Mucosa of descending colon (tissue), 3 donors: ENCODE data around the gene SORL1-AS1.

ENCODE experiments used
- ATAC-seq: fragments of 200-7000 bp; cut with Tn5 transposase; one replicate; pipeline ENCODE4 v1.9.1; 2020; ENCODE audit warnings: mild to moderate bottlenecking, moderate library complexity
- DNase-seq, 3 donors: peaks; one replicate each; pipeline ENCODE4 v3.0.0-alpha.2; 2020
- H3K36me3 ChIP-seq: fragments of 200-600 bp; one replicate; pipeline ENCODE4 v1.8.0; 2021; ENCODE audit warnings: low read depth, mild to moderate bottlenecking
- H3K4me1 ChIP-seq: fragments of 200-600 bp; one replicate; pipeline ENCODE4 v1.8.0; 2021; ENCODE audit warnings: low read depth, mild to moderate bottlenecking
- H3K4me3 ChIP-seq: fragments of 200-600 bp; one replicate; pipeline ENCODE4 v1.8.0; 2021; ENCODE audit warnings: mild to moderate bottlenecking
- H3K9me3 ChIP-seq: fragments of 200-600 bp; one replicate; pipeline ENCODE4 v1.8.0; 2021; ENCODE audit warnings: mild to moderate bottlenecking
- intact Hi-C, 2 donors: fragments of 100-400 bp; cut with DNase I in 1 of 2; cut with micrococcal nuclease in 1 of 2; formaldehyde crosslinking; loops; one replicate each; pipeline versions ENCODE4 v1.11.0 to v1.11.1; 2022; cut with DNase I, micrococcal nuclease
- TF ChIP-seq, protein P1 (sequence below): fragments of 200-600 bp; IDR thresholded peaks from one replicate; pipeline ENCODE4 v1.8.0; 2022; ENCODE audit warnings: antibody characterized with exemption, mild to moderate bottlenecking
- donor health status: DM: no; HTN: no; CAD: no; lungs with moderate emphysema.
- donor health status: DM: no; HTN: no; CAD: no.
- donor health status: DM: no; HTN: yes; CAD: no.

SORL1-AS1 gene

DNA sequence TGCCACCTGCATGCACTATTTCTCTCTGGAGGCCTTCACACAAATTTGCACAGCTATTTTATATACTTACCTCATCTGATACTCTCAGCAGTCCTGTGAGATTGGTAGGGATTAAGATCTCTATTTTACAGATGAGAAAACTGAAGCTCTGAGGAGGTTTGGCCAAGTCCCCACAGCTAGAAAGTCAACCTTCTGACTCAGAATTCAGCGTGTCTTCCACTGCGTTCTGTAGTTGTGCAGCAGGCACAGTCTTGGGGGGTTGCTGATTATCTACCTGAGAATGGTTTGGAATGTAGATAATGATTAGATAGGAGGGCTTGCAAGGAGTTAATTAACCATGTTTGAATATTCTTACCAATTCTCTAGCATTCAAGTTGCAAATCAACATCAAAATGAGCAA, 3.1 kb downstream of the SORL1-AS1 start:
- Histone ChIP-seq H3K4me3 (no peak overlapping the region), H3K9me3 (no peaks in the 10 kb centered on the region), H3K4me1 (peaks cover 37% of the 10 kb centered on the region), H3K36me3 (no peaks in the 10 kb centered on the region)
- intact Hi-C loops = loop anchor here in 1 of 2 donors (5.0 kb wide), 1 partner anchor 127 kb away; no protein-coding TSS in a partner anchor
- TF ChIP-seq, protein P1, sequence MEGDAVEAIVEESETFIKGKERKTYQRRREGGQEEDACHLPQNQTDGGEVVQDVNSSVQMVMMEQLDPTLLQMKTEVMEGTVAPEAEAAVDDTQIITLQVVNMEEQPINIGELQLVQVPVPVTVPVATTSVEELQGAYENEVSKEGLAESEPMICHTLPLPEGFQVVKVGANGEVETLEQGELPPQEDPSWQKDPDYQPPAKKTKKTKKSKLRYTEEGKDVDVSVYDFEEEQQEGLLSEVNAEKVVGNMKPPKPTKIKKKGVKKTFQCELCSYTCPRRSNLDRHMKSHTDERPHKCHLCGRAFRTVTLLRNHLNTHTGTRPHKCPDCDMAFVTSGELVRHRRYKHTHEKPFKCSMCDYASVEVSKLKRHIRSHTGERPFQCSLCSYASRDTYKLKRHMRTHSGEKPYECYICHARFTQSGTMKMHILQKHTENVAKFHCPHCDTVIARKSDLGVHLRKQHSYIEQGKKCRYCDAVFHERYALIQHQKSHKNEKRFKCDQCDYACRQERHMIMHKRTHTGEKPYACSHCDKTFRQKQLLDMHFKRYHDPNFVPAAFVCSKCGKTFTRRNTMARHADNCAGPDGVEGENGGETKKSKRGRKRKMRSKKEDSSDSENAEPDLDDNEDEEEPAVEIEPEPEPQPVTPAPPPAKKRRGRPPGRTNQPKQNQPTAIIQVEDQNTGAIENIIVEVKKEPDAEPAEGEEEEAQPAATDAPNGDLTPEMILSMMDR = no peak
- DNase-seq (no peak), ATAC-seq (no peak)

DNA sequence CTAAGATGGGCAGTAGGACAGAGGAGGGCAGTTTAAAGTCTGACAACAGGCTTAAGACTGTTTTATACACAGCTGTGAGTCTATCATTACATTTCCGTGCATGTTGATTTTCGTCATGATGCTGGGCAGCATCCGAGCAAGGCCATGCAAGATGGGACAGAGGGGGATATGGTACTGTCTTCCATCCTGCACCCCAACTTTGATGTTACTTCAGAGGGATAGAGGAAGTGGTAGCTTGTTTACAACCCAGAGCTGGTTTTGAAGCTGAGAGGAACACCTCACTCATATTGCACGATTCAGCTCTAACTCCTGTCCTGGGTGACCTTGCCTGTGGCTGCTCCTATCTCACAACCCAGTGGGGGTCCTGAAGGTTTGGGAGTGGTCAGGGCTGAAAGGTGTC, 3.6 kb downstream of the SORL1-AS1 start:
- no peaks in the 10 kb centered on the region for H3K9me3 ChIP-seq
- no peak for ATAC-seq
- DNase-seq = no peak
- no peak overlapping the region for H3K4me3 ChIP-seq
- peaks cover 37% of the 10 kb centered on the region for H3K4me1 ChIP-seq
- TF ChIP-seq, protein P1 = no peak
- no peaks in the 10 kb centered on the region for H3K36me3 ChIP-seq
- intact Hi-C loops = no loop called here

DNA sequence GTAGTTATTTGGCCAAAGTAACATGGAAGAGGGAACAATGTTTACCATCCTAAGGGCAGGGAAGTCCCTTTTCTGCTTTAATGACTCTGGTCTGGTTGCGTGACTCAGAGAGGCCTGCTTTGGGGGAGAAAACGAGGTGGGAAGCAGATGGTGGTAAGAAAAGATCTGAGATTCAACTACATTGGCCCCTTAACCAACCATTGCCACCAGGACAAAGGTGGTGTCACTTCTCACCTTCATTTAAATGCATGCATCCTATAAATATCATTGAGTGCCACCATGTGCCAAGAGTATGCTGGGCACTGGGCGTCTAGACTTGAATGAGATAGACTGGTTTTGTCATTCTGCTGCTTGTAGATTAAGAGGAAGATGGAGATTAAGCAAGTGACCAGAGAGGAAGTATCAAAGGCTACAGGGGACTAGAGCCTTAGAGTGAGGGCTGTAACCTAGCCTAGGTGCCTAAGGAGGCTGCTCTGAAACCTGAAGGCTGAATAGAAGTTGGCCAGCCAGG, 4.3 kb downstream of the SORL1-AS1 start:
- no peaks in the 10 kb centered on the region for H3K36me3 ChIP-seq
- H3K9me3 ChIP-seq = no peaks in the 10 kb centered on the region
- no peak for DNase-seq
- intact Hi-C loops = no loop called here
- ATAC-seq = no peak
- TF ChIP-seq, protein P1 = no peak
- no peak overlapping the region for H3K4me3 ChIP-seq
- peaks cover 34% of the 10 kb centered on the region for H3K4me1 ChIP-seq

DNA sequence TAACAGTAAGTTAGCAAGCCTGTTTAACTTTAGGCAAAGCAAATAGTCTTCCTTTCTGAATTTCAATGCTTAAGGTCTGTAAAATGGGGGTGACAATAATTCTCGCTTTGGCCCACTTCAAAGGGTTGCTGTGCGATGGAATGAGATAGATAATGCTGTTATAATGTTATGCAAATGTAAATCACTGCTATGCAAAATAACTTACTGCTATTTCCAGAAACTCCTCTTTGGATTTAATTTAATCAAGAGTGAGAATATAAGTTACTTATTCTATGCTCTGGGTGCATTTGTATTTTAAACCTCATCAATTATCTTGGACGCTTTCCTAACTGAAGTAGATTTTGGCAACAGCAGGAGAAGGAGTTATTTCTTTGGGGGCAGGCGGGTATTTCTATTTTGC, 4.8 kb downstream of the SORL1-AS1 start:
- intact Hi-C loops = no loop called here
- H3K4me3 ChIP-seq = no peak overlapping the region
- no peak for ATAC-seq

DNA sequence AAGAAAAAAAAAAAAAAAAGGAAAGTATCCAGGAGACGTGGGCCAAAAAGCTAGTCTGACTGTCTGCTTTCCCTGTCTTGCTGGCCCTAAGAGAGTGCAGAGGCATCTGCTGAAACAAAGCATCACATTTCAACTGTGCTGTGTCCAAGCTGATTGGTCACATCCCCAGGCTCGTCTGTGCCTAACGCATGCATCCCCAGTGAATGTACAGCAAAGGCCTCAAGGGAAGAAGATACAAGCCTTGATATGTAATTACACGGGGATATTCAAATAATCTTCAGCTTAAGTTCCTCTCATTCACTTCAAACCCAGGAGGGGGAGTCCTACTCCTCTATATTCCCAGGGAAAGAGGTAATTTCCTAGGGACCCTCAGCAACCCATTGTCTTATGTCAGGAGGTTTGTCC, 6.0 kb downstream of the SORL1-AS1 start:
- ATAC-seq = no peak
- no peak for DNase-seq
- no peak overlapping the region for H3K4me3 ChIP-seq
- TF ChIP-seq, protein P1 = no peak
- intact Hi-C loops = no loop called here
- peaks cover 30% of the 10 kb centered on the region for H3K4me1 ChIP-seq
- H3K36me3 ChIP-seq = no peaks in the 10 kb centered on the region
- no peaks in the 10 kb centered on the region for H3K9me3 ChIP-seq

More for the DNA sequence above, 4.8 kb downstream of the SORL1-AS1 start:
- H3K9me3 ChIP-seq = no peaks in the 10 kb centered on the region
- no peak for DNase-seq
- TF ChIP-seq, protein P1 = no peak
- peaks cover 31% of the 10 kb centered on the region for H3K4me1 ChIP-seq
- H3K36me3 ChIP-seq = no peaks in the 10 kb centered on the region
